Measurements from ENCODE around the gene TAF1B.

TAF1B gene

DNA sequence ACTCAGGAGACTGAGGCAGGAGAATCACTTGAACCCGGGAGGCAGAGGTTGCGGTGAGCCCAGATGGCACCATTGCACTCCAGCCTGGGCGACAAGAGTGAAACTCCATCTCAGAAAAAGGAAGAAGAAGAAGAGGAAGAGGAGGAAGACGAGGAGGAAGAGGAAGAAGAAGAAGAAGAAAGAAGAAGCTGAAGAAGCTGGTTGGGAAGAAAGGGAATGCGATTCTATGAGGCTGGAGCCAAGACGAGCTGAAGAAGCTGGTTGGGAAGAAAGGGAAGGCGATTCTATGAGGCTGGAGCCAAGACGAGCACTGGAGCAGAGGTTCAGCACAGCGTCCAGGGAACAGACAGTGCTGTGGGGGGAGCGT, 30.3 kb upstream of the TAF1B start:
- ChIA-PET POLR2A (ENCODE audit: low non-redundant PET) (interaction anchor here (1.1 kb wide), 1 partner anchor 30 kb away, joined by 5 read pairs; the partner anchor contains the start of gene TAF1B), CTCF (interaction anchor here (0.9 to 2.8 kb wide), 9 partner anchors 12 to 622 kb away, joined by 3 to 56 read pairs (median 11); partner anchors contain the start of gene TAF1B)
- peak overlapping the region; percentile 36 for H3K27ac ChIP-seq
- no peak for DNase-seq (ENCODE audit: low spot score)
- TF ChIP-seq, protein P1, sequence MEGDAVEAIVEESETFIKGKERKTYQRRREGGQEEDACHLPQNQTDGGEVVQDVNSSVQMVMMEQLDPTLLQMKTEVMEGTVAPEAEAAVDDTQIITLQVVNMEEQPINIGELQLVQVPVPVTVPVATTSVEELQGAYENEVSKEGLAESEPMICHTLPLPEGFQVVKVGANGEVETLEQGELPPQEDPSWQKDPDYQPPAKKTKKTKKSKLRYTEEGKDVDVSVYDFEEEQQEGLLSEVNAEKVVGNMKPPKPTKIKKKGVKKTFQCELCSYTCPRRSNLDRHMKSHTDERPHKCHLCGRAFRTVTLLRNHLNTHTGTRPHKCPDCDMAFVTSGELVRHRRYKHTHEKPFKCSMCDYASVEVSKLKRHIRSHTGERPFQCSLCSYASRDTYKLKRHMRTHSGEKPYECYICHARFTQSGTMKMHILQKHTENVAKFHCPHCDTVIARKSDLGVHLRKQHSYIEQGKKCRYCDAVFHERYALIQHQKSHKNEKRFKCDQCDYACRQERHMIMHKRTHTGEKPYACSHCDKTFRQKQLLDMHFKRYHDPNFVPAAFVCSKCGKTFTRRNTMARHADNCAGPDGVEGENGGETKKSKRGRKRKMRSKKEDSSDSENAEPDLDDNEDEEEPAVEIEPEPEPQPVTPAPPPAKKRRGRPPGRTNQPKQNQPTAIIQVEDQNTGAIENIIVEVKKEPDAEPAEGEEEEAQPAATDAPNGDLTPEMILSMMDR (conservative IDR thresholded peaks at IDR 0.05; ENCODE audit: low read depth), result no peak

DNA sequence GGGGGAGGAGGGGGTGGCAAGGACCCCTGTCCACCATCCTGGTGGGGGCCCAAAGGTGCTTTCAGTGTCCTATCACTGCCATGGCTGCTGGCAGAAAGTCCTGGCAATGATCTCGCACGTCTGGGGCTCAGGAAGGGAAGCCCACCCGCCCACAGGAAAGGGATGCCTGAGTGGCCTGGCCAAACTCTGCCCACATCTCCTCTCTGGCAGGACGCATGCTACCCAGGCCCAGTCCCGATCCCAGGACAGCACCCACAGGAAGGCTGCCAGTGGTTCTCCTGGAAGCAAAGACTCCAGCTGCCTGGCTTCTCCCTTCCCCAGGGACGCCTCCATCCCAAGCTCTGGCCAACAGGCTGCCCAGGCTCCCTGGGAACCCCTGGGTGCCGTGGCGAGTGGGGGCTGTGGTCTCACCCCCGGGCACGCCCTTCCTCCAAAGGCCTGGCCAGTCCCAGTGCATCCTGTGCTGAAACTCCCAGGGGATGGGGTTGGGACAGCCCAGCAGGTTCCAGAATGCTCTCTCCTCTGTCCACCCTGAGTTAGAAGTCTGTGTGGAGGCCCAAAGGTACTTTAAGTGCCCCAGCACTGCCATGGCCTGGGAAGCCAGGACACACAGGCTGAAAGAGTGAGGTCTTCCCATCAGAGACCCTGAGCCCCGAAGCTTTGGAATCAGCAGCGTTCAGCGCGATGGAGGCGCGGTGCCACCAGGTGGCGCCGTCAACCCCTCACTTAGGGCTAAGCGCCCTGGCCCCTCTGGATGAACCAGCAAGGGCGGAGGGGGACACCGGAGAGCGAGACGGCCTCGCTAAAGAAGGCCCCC, 29.8 kb upstream of the TAF1B start:
- ChIA-PET CTCF (interaction anchor here (0.6 to 2.8 kb wide), 33 partner anchors 8 to 1559 kb away, joined by 3 to 56 read pairs (median 5); partner anchors contain the start of gene TAF1B), POLR2A (ENCODE audit: low non-redundant PET) (interaction anchor here (1.1 kb wide), 1 partner anchor 30 kb away, joined by 5 read pairs; the partner anchor contains the start of gene TAF1B)
- H3K27ac ChIP-seq, result peak overlapping the region; percentile 36
- peak; percentile 68 for DNase-seq (ENCODE audit: low spot score)
- TF ChIP-seq, protein P1 (conservative IDR thresholded peaks at IDR 0.05; ENCODE audit: low read depth), result peak; percentile 92

- DNase-seq (ENCODE audit: low spot score), result no peak
- ChIA-PET CTCF (interaction anchor here (0.5 to 2.8 kb wide), 30 partner anchors 8 to 1559 kb away, joined by 3 to 56 read pairs (median 4); partner anchors contain the start of gene TAF1B), POLR2A (ENCODE audit: low non-redundant PET) (no interaction called here)
- TF ChIP-seq, protein P1 (conservative IDR thresholded peaks at IDR 0.05; ENCODE audit: low read depth), result peak; percentile 70
- peak overlapping the region; percentile 36 for H3K27ac ChIP-seq
These were observed 29.0 kb upstream of the TAF1B start for GRCh38 chr2:9814129-9814868.

DNA sequence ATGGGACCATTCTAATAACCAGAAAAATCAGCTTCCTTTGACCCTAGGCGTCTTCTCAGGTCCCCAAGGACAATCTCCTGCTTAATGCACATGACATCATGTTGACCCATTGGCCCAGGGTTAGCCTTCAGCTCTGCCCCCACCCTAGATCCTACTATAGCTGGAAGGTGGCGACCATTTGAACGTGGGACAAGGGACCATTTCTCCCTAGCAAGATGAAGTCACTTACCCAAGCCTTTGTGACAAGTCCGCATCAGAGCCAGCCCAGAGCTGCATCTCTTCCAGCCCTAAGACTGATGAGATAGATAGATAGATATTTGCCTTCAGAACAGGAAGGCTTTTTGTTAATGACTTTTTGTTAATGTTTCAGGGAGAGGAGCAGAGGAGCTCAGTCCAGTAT, 28.2 kb upstream of the TAF1B start:
- no peak overlapping the region for H3K27ac ChIP-seq
- TF ChIP-seq, protein P1 (conservative IDR thresholded peaks at IDR 0.05; ENCODE audit: low read depth), result no peak
- ChIA-PET CTCF (interaction anchor here (0.6 to 2.7 kb wide), 7 partner anchors 16 to 594 kb away, joined by 3 to 37 read pairs (median 11); partner anchors contain the start of gene TAF1B), POLR2A (ENCODE audit: low non-redundant PET) (no interaction called here)
- no peak for DNase-seq (ENCODE audit: low spot score)

DNA sequence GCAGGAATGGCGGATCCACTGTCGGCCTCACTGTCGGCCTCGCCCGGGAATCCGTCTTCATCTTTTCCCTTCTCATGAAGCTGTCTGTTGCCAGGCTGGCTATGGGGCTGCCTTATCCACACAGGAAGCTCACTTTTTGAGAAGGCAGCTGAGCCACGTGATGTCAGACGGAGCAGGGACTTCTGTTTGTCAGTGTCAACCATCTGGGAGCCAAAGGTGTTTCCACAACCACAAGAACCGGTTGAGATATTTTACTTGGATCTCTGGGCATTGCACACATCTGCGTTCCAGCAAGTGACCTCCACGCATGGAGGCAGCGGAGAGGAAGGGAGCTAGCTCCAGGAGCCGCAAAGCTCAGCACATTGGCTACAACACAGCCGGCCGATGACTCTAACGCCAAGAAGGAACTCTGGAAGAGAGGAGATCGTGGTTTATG, 27.4 kb upstream of the TAF1B start:
- no peak overlapping the region for H3K27ac ChIP-seq
- ChIA-PET POLR2A (ENCODE audit: low non-redundant PET) (no interaction called here), CTCF (interaction anchor here (0.6 to 0.7 kb wide), 3 partner anchors 17 to 594 kb away, joined by 3 to 5 read pairs (median 4); no protein-coding TSS in a partner anchor)
- DNase-seq (ENCODE audit: low spot score), result no peak
- TF ChIP-seq, protein P1 (conservative IDR thresholded peaks at IDR 0.05; ENCODE audit: low read depth), result no peak

GRCh38 chr2:9818097-9818496, 25.2 kb upstream of the TAF1B start:
- TF ChIP-seq, protein P1 (conservative IDR thresholded peaks at IDR 0.05; ENCODE audit: low read depth), result no peak
- ChIA-PET CTCF (no interaction called here), POLR2A (ENCODE audit: low non-redundant PET) (no interaction called here)
- DNase-seq (ENCODE audit: low spot score), result no peak
- H3K27ac ChIP-seq, result no peak overlapping the region

All from RWPE1 (cell line).